ENCODE results near the gene RMRP.

DNA sequence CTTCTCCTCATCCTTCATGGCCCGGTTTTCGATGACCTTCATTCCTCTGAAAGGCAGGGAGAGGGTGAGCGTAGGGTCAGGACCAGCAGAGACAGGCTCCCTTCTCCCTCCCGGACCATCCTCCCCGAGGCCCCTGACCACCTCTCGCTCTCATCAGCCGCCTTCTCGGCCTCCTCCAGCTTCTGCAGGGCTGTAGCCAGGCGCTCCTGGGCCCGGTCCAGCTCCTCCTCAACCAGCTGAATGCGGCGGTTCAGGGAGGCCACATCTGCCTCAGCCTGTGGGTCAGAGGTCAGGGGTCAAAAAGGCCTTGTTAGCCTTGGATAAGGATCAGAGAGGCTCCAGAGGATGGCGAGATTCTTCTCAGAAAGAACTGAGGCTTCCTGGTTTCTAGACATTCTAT is 27.7 kb upstream of the RMRP start:
- TF ChIP-seq, protein P1, sequence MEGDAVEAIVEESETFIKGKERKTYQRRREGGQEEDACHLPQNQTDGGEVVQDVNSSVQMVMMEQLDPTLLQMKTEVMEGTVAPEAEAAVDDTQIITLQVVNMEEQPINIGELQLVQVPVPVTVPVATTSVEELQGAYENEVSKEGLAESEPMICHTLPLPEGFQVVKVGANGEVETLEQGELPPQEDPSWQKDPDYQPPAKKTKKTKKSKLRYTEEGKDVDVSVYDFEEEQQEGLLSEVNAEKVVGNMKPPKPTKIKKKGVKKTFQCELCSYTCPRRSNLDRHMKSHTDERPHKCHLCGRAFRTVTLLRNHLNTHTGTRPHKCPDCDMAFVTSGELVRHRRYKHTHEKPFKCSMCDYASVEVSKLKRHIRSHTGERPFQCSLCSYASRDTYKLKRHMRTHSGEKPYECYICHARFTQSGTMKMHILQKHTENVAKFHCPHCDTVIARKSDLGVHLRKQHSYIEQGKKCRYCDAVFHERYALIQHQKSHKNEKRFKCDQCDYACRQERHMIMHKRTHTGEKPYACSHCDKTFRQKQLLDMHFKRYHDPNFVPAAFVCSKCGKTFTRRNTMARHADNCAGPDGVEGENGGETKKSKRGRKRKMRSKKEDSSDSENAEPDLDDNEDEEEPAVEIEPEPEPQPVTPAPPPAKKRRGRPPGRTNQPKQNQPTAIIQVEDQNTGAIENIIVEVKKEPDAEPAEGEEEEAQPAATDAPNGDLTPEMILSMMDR (IDR thresholded peaks at IDR 0.05), result no peak
- no peak for TF ChIP-seq POLR2A (IDR thresholded peaks at IDR 0.05)
